Right renal cortex interstitium (tissue), 3 donors: ENCODE measurements around the gene ZNF574. TPM values are rescaled to one million over a fixed set of nuclear protein-coding genes. Genes with fewer than 3 reads are reported as not detected.

Experiments used
- DNase-seq, 3 donors: peaks; one replicate each; pipeline ENCODE4 v3.0.0-alpha.2; 2013; ENCODE audit warnings: low read depth in 3 of 3, low spot score in 2 of 3
- polyA plus RNA-seq, 3 donors: library from polyadenylated mRNA; unstranded; fragments of 120-200 nt; gene quantifications; one replicate each; pipeline ENCODE4 v1.2.1, GENCODE V29; 2013; ENCODE audit not compliant: insufficient read length in 3 of 3

Gene ZNF574
- polyA plus RNA-seq, 3 donors, result 12.1 to 15.1 (median 14.0) TPM

- no peak for DNase-seq
These were observed 18.1 kb upstream of the ZNF574 start for GRCh38 chr19:42057846-42058245.

- DNase-seq, result no peak
These were observed 16.8 kb upstream of the ZNF574 start for GRCh38 chr19:42059196-42059595.

- no peak for DNase-seq
These were observed 15.8 kb upstream of the ZNF574 start for GRCh38 chr19:42060117-42060516.

GRCh38 chr19:42062381-42062780 is 13.6 kb upstream of the ZNF574 start:
- DNase-seq, result no peak

GRCh38 chr19:42064432-42064831 is 11.5 kb upstream of the ZNF574 start:
- no peak for DNase-seq

- DNase-seq, result no peak
These were observed 10.9 kb upstream of the ZNF574 start for GRCh38 chr19:42065051-42065450.

- DNase-seq, result no peak
These were observed 10.5 kb upstream of the ZNF574 start for GRCh38 chr19:42065511-42065910.

- DNase-seq, result no peak
These were observed 9.8 kb upstream of the ZNF574 start for GRCh38 chr19:42066075-42066754.

- DNase-seq, result no peak
These were observed 8.6 kb upstream of the ZNF574 start for GRCh38 chr19:42067315-42067888.

- no peak for DNase-seq
These were observed 7.6 kb upstream of the ZNF574 start for GRCh38 chr19:42068361-42068755.

GRCh38 chr19:42068756-42069571 is 7.0 kb upstream of the ZNF574 start:
- no peak for DNase-seq

- DNase-seq, result peak in 1 of 3 donors; percentile 25
These were observed 6.2 kb upstream of the ZNF574 start, which contains the start of gene GRIK5 for GRCh38 chr19:42069619-42070351. Gene GRIK5, minus strand, starts transcription at chr19:42070206. Its CDS starts 4,436 bp downstream, at chr19:42065770.

GRCh38 chr19:42071247-42071646 is 4.7 kb upstream of the ZNF574 start:
- DNase-seq, result no peak

- no peak for DNase-seq
These were observed 1.2 kb upstream of the ZNF574 start for GRCh38 chr19:42074513-42075363.

- peak in 1 of 3 donors; percentile 40 for DNase-seq
These were observed 676 bp upstream of the ZNF574 start for GRCh38 chr19:42075364-42075615.

GRCh38 chr19:42076380-42076944 is 496 bp downstream of the ZNF574 start:
- DNase-seq, result no peak

GRCh38 chr19:42078058-42078457 is 2.1 kb downstream of the ZNF574 start:
- DNase-seq, result no peak

GRCh38 chr19:42078538-42079275 is 2.7 kb downstream of the ZNF574 start:
- DNase-seq, result no peak

- DNase-seq, result no peak
These were observed 3.3 kb downstream of the ZNF574 start for GRCh38 chr19:42079276-42079669.
